AG04450 (cell line): ENCODE data around the gene GPAT2. TPM values are rescaled to one million over a fixed set of nuclear protein-coding genes. Genes with fewer than 3 reads are reported as not detected.
"Not testable (repeated sequence)": the region's sequence is repeated elsewhere in the genome, so short reads cannot be mapped to it uniquely, and the experiment has no call there.

Experiments used
- CTCF ChIA-PET: fragments of 300-600, 350-600 bp; formaldehyde crosslinking; extraction: SDS; loops from one replicate; lab custom pipeline; 2022; ENCODE audit warnings: antibody characterized with exemption, inconsistent platforms; lab: Charles Lee
- POLR2A ChIA-PET: fragments of 350-600 bp; formaldehyde crosslinking; extraction: SDS; loops from one replicate; lab custom pipeline; 2021; ENCODE audit warnings: antibody characterized with exemption, inconsistent platforms; lab: Yijun Ruan, JAX
- DNase-seq: peaks from one replicate; pipeline ENCODE4 v3.0.0-alpha.2; 2011; ENCODE audit warnings: low read depth, low spot score
- H3K27ac ChIP-seq: one replicate; pipeline ENCODE4 v1.5.1; 2012; ENCODE audit warnings: low read depth, low read length, control low read depth
- H3K27me3 ChIP-seq: one replicate; pipeline ENCODE4 v1.6.0; 2012; ENCODE audit warnings: low read length; ENCODE audit not compliant: control insufficient read depth, insufficient read depth
- H3K4me3 ChIP-seq: 2 replicates; pipeline ENCODE4 v1.5.1; 2011; ENCODE audit warnings: mild to moderate bottlenecking, low read depth, low read length, control low read depth
- H3K9me3 ChIP-seq: 2 replicates; pipeline ENCODE4 v1.5.1; 2012; ENCODE audit warnings: low read length; ENCODE audit not compliant: control insufficient read depth, insufficient read depth
- polyA plus RNA-seq: library from polyadenylated mRNA; depleted of rRNA; stranded (reverse); fragments of >200 nt; gene quantifications from 2 replicates; pipeline ENCODE4 v1.2.3, GENCODE V29; 2011
- TF ChIP-seq, protein P1 (sequence below): IDR thresholded peaks from 2 replicates; pipeline ENCODE4 v1.5.1; 2011; ENCODE audit warnings: low read depth, low read length, control low read depth, inconsistent platforms

GPAT2 gene
- polyA plus RNA-seq, 1 experiment, result 0.10 TPM

DNA sequence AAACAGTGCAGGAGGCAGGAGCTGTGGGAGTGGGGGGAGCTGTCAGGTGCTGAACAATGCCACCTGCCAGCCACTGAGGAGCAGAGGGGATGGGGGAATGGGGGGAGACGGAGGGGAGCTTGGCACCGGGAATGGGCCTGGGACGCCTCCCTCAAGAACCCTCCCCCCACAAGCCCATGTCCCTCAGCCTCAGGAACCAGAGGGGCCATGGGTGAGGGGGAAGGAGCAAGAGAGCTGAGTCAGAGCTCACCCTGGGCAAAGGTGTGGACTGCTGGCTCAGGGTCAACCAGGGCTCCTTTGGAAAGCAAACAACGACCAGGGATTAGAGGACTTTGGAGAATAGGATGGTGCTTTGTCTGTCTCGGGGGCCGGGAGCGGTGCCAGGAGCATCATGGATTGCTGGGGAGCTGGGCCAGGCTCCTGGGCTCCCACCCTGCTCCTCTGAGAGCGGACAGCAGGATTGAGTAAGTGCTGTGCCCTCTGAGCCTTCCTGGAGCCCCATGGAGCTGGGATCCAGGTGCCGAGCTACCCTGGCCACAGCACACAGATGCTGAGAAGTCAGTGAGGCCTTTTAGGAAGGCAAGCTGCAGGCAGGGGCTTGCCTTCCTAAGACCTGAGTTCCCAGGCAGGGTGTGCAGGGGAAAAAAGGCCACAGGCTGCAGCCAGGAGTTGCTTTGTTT, 33.3 kb upstream of the GPAT2 start:
- peaks cover 19% of the 10 kb centered on the region for H3K27me3 ChIP-seq
- H3K9me3 ChIP-seq, H3K27ac ChIP-seq, DNase-seq, CTCF ChIA-PET, H3K4me3 ChIP-seq, POLR2A ChIA-PET: not testable (repeated sequence)

- CTCF ChIA-PET, H3K9me3 ChIP-seq, H3K4me3 ChIP-seq, POLR2A ChIA-PET, DNase-seq, H3K27ac ChIP-seq: not testable (repeated sequence)
- peaks cover 12% of the 10 kb centered on the region for H3K27me3 ChIP-seq
Measured at GRCh38 chr2:96067098-96067660, 32.5 kb upstream of the GPAT2 start.

DNA sequence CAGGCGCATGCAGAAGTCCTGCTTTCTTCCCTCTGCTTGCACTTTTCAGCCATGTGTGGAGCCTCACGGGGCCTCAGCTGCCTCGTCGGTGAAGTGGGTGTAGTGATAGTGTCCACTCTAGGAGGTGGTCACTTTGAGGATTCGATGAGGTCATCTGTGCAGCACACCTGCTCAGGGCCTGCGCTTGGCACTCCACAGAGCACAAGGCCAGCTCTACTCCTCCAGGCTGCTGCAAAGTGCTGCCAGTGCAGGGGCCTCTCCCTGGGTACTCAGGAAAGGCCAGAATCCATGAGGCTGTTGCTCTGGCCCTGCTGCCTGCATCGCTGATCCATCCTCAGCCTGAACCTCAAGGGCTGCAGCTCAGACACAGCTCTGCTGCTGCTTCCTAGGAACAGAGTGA, 31.8 kb upstream of the GPAT2 start:
- H3K4me3 ChIP-seq, H3K27me3 ChIP-seq, DNase-seq, H3K27ac ChIP-seq, POLR2A ChIA-PET, H3K9me3 ChIP-seq, CTCF ChIA-PET: not testable (repeated sequence)

DNA sequence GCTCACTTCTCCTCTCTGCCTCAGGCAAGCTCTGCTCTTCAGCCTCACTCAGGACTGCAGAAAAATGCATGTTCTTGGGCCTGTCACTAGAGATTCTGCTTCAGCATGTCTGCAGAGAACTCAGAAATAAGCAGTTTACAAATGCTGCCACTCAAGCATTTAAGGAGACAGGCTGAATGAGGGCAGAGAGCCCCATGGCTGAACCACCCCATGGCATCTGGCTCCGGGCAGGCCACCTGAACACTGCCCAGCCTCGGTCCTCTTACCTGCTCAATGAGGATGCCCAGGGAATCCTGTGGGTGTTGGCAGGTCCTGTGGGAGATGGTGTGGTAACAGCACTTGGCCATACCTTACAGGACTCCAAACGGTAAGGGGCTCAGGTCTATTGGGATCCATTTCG, 31.2 kb upstream of the GPAT2 start:
- DNase-seq, CTCF ChIA-PET, POLR2A ChIA-PET, H3K27me3 ChIP-seq, H3K9me3 ChIP-seq, H3K27ac ChIP-seq, H3K4me3 ChIP-seq: not testable (repeated sequence)

DNA sequence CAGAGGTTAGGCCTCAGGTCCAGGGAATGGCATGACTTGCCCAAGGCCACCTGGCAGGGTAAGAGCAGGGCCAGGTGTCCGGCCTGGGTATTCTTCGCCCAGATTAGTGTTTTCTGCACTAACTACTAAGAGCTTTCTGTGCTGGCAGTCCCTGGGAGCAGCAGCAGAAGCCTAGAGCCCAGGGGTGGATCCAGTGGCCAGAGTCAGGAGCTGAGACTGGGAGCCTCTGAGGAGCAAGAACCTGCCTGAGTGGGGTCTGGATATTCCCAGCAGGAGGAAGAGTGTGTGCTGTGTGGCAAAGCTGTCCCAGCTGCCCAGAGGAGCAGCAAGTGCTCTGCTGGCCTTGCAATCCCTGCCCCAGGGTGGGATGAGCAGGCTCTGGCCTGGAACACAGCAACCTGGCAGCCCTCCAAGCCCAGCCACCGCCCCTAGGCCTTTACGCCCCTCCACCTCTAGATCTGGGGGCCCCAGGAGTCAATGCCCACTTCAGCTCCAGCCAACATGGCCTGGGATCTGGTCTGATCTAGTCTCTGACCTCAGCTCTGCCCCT, 30.7 kb upstream of the GPAT2 start:
- Histone ChIP-seq H3K4me3 (no peak overlapping the region), H3K9me3 (no peaks in the 10 kb centered on the region), H3K27ac (no peak overlapping the region), H3K27me3 (peaks cover 5% of the 10 kb centered on the region)
- no peak for DNase-seq
- ChIA-PET CTCF (no interaction called here), POLR2A (no interaction called here)
- TF ChIP-seq, protein P1, sequence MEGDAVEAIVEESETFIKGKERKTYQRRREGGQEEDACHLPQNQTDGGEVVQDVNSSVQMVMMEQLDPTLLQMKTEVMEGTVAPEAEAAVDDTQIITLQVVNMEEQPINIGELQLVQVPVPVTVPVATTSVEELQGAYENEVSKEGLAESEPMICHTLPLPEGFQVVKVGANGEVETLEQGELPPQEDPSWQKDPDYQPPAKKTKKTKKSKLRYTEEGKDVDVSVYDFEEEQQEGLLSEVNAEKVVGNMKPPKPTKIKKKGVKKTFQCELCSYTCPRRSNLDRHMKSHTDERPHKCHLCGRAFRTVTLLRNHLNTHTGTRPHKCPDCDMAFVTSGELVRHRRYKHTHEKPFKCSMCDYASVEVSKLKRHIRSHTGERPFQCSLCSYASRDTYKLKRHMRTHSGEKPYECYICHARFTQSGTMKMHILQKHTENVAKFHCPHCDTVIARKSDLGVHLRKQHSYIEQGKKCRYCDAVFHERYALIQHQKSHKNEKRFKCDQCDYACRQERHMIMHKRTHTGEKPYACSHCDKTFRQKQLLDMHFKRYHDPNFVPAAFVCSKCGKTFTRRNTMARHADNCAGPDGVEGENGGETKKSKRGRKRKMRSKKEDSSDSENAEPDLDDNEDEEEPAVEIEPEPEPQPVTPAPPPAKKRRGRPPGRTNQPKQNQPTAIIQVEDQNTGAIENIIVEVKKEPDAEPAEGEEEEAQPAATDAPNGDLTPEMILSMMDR, result no peak

DNA sequence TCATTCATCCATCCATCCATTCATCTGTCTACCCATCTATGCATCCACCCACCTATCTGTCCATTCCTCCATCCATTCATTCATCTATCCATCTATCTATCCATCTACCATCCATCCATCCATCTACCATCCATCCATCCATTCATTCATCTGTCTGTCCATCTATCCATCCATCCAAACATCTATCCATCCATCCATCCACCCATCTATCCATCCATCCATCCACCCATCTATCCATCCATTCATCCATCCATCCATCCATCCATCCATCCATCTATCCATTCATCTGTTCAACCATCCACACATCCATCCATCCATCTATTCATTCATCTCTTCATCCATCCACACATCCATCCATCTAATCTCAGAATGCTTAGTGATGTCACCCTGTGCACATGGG, 30.0 kb upstream of the GPAT2 start:
- DNase-seq, H3K27me3 ChIP-seq, POLR2A ChIA-PET, CTCF ChIA-PET, H3K4me3 ChIP-seq, H3K27ac ChIP-seq, H3K9me3 ChIP-seq: not testable (repeated sequence)

- H3K9me3 ChIP-seq, POLR2A ChIA-PET, H3K27me3 ChIP-seq, H3K4me3 ChIP-seq, DNase-seq, H3K27ac ChIP-seq, CTCF ChIA-PET: not testable (repeated sequence)
Measured at GRCh38 chr2:96064047-96064675, 29.4 kb upstream of the GPAT2 start.
